Endothelial cell of umbilical vein (primary cell): ENCODE data around the gene GALT. TPM values are rescaled to one million over a fixed set of nuclear protein-coding genes. Genes with fewer than 3 reads are reported as not detected.

Source experiments
- BruUV-seq: library from RNA; stranded (reverse); fragments of 400-500 nt; replicated peaks from 2 replicates; lab custom pipeline; 2021; lab: Mats Ljungman, UMichigan
- CTCF ChIA-PET: fragments of 300-600, 350-600 bp; sonication (Branson Sonifier 250); formaldehyde crosslinking; loops from one replicate; lab custom pipeline; 2021; ENCODE audit warnings: antibody characterized with exemption, inconsistent platforms; lab: Charles Lee
- POLR2A ChIA-PET: fragments of 300-600, 350-600 bp; sonication (Branson Sonifier 250); formaldehyde crosslinking; loops from one replicate; lab custom pipeline; 2021; ENCODE audit warnings: antibody characterized with exemption, inconsistent platforms; lab: Charles Lee
- DNase-seq: peaks from one replicate; pipeline ENCODE4 v3.0.0-alpha.2; 2011; ENCODE audit warnings: low read depth, low spot score
- FAIRE-seq: peaks from 2 replicates; lab custom pipeline; 2011; peaks lifted over from hg19 to GRCh38; lab: Jason Lieb, UNC
- H2AFZ ChIP-seq: 2 replicates; pipeline ENCODE4 v1.6.0; 2012; ENCODE audit warnings: low read depth, low read length, control low read depth, inconsistent platforms
- H3K27ac ChIP-seq: 2 replicates; pipeline ENCODE4 v1.5.1; 2011; ENCODE audit warnings: low read depth, mild to moderate bottlenecking, control low read depth, low read length, moderate library complexity; ENCODE audit not compliant: insufficient read depth
- H3K27me3 ChIP-seq, 2 experiments: 2 replicates each; pipeline versions ENCODE4 v1.6.0 to v1.6.1; 2011; ENCODE audit warnings: low read length in 2 of 2, mixed read lengths in 1 of 2; ENCODE audit not compliant: control insufficient read depth in 2 of 2, insufficient read depth in 2 of 2
- H3K36me3 ChIP-seq, 2 experiments: 2 replicates in 1 of 2; 3 replicates in 1 of 2; pipeline ENCODE4 v1.5.1; 2011; ENCODE audit warnings: low read length in 2 of 2, mild to moderate bottlenecking in 1 of 2, moderate library complexity in 1 of 2; ENCODE audit not compliant: control insufficient read depth in 2 of 2, insufficient read depth in 2 of 2; ENCODE audit errors: extremely low read depth in 1 of 2
- H3K4me1 ChIP-seq: 3 replicates; pipeline ENCODE4 v1.5.1; 2011; ENCODE audit warnings: mild to moderate bottlenecking, low read length; ENCODE audit not compliant: control insufficient read depth, insufficient read depth; ENCODE audit errors: extremely low read depth
- H3K4me2 ChIP-seq: 2 replicates; pipeline ENCODE4 v1.6.1; 2011; ENCODE audit warnings: low read length, control low read depth, mixed read lengths; ENCODE audit not compliant: insufficient read depth
- H3K4me3 ChIP-seq, 3 experiments: fragments of 200-600 bp in 1 of 3; sonication (generic), shearing (Covaris generic) in 1 of 3; replicated peaks in 1 of 3; 2 replicates each; pipeline ENCODE4 v1.5.1; 2011 to 2016; ENCODE audit warnings: control low read depth in 3 of 3, low read length in 3 of 3, mild to moderate bottlenecking in 2 of 3, inconsistent platforms in 1 of 3, low read depth in 1 of 3, moderate library complexity in 1 of 3; ENCODE audit not compliant: insufficient read depth in 1 of 3
- H3K79me2 ChIP-seq: 2 replicates; pipeline ENCODE4 v1.6.0; 2012; ENCODE audit warnings: low read length, inconsistent platforms; ENCODE audit not compliant: control insufficient read depth, insufficient read depth
- H3K9ac ChIP-seq: replicated peaks from 2 replicates; pipeline ENCODE3; 2011; ENCODE audit warnings: low read length, control low read depth; ENCODE audit not compliant: insufficient read depth; ENCODE audit errors: extremely low read depth
- H3K9me1 ChIP-seq: replicated peaks from 3 replicates; pipeline ENCODE4 v1.6.0; 2011; ENCODE audit warnings: mild to moderate bottlenecking, low read length; ENCODE audit not compliant: control insufficient read depth, insufficient read depth; ENCODE audit errors: extremely low read depth
- H3K9me3 ChIP-seq: replicated peaks from 2 replicates; pipeline ENCODE4 v1.5.1; 2012; ENCODE audit warnings: low read length, inconsistent platforms; ENCODE audit not compliant: control insufficient read depth, insufficient read depth
- H4K20me1 ChIP-seq: replicated peaks from 2 replicates; pipeline ENCODE3; 2011; ENCODE audit warnings: mild to moderate bottlenecking, low read length; ENCODE audit not compliant: control insufficient read depth, insufficient read depth; ENCODE audit errors: extremely low read depth
- CTCF ChIP-seq, 2 donors: IDR thresholded peaks; 1 replicate in 1 of 2; 2 replicates in 1 of 2; pipeline ENCODE4 v1.5.1; 2011; ENCODE audit warnings: low read length in 2 of 2, mild to moderate bottlenecking in 2 of 2, moderate library complexity in 2 of 2, control low read depth in 1 of 2, inconsistent platforms in 1 of 2, low read depth in 1 of 2; ENCODE audit not compliant: insufficient read depth in 1 of 2; ENCODE audit errors: extremely low read depth in 1 of 2
- EZH2 ChIP-seq: IDR thresholded peaks from 2 replicates; pipeline ENCODE4 v1.6.1; 2012; ENCODE audit warnings: borderline replicate concordance, low read depth, mild to moderate bottlenecking, moderate library complexity, low read length, inconsistent platforms; ENCODE audit not compliant: severe bottlenecking
- FOS ChIP-seq: IDR thresholded peaks from 2 replicates; pipeline ENCODE4 v1.6.1; 2011; ENCODE audit warnings: mild to moderate bottlenecking, low read length, moderate library complexity, borderline replicate concordance; ENCODE audit not compliant: insufficient read depth
- GATA2 ChIP-seq: IDR thresholded peaks from 2 replicates; pipeline ENCODE4 v1.7.0; 2011; ENCODE audit warnings: low read depth, mild to moderate bottlenecking, moderate library complexity, mixed read lengths, low read length; ENCODE audit not compliant: insufficient read length, insufficient read depth
- JUN ChIP-seq: IDR thresholded peaks from 2 replicates; pipeline ENCODE4 v1.6.1; 2011; ENCODE audit warnings: borderline replicate concordance, low read depth; ENCODE audit not compliant: insufficient read length, insufficient read depth
- MAX ChIP-seq: IDR thresholded peaks from 2 replicates; pipeline ENCODE4 v1.6.1; 2011; ENCODE audit not compliant: insufficient read depth, insufficient read length
- MYC ChIP-seq: IDR thresholded peaks from one replicate; pipeline ENCODE4 v1.6.1; 2011; ENCODE audit warnings: mild to moderate bottlenecking, low read depth, low read length
- POLR2A ChIP-seq: IDR thresholded peaks from 2 replicates; pipeline ENCODE4 v1.6.1; 2012; ENCODE audit warnings: low read depth, mild to moderate bottlenecking, control low read depth, low read length
- POLR2AphosphoS5 ChIP-seq: IDR thresholded peaks from 2 replicates; pipeline ENCODE4 v1.6.1; 2012; ENCODE audit warnings: low read depth, mild to moderate bottlenecking, control low read depth, low read length, moderate library complexity; ENCODE audit not compliant: insufficient read depth
- dilution Hi-C: fragments of 300-500 bp; cut with MboI; formaldehyde crosslinking; loops from one replicate; pipeline ENCODE4 v1.15.0; 2019; ENCODE audit warnings: low sequenced_read_pairs; ENCODE audit not compliant: extremely low pct_ligation_motif_present
- intact Hi-C: fragments of 100-400 bp; cut with micrococcal nuclease; formaldehyde crosslinking; loops from one replicate; pipeline ENCODE4 v1.10.0; 2022
- polyA plus RNA-seq, 4 experiments: library from polyadenylated mRNA; depleted of rRNA in 3 of 4; stranded (reverse) in 3 of 4; unstranded in 1 of 4; fragments of >200 nt; gene quantifications; 2 replicates each; pipeline versions ENCODE4 v1.2.1 to v1.2.3, GENCODE V29; 2011 to 2012; ENCODE audit warnings: missing spikeins in 1 of 4
- total RNA-seq: library from RNA; stranded (reverse); gene quantifications from 2 replicates; pipeline ENCODE4 v1.2.3, GENCODE V29; 2021

The GALT gene
- total and polyA plus RNA-seq, 2 donors (not counting 3 experiments of a cell fraction or from before 2014, with no cell fraction given): 36.6 to 58.5 TPM

GRCh38 chr9:34606905-34607304 is 39.6 kb upstream of the GALT start:
- Histone ChIP-seq H3K27me3 (peaks cover 0 to 10% of the 10 kb centered on the region in 2 experiments), H3K27ac (no peak overlapping the region), H3K79me2 (peaks cover 2% of the 10 kb centered on the region), H3K4me3 (no peak overlapping the region), H4K20me1 (no peaks in the 10 kb centered on the region), H3K9me1 (no peaks in the 10 kb centered on the region), H3K9ac (no peak overlapping the region), H2AFZ (no peak overlapping the region), H3K4me2 (no peak overlapping the region), H3K9me3 (no peaks in the 10 kb centered on the region), H3K36me3 (no peaks in the 10 kb centered on the region), H3K4me1 (peaks cover 6% of the 10 kb centered on the region)
- DNase-seq: no peak
- dilution Hi-C loops: no loop called here
- POLR2A ChIA-PET: no interaction called here
- no peak for TF ChIP-seq GATA2
- no peak for TF ChIP-seq MYC
- no peak for TF ChIP-seq JUN
- no peak for TF ChIP-seq MAX
- TF ChIP-seq POLR2AphosphoS5: no peak
- no peak for TF ChIP-seq EZH2
- TF ChIP-seq CTCF (IDR thresholded peaks at IDR 0.05; ENCODE audit: extremely low read depth in 1 of 2, insufficient read depth in 1 of 2, low read depth in 1 of 2, low read length in 2 of 2): no peak
- no peak for TF ChIP-seq POLR2A
- TF ChIP-seq FOS: no peak
- BruUV-seq: no TSS peak
- CTCF ChIA-PET: interaction anchor here (3.6 to 5.8 kb wide), 5 partner anchors 14 to 203 kb away, joined by 28 to 104 read pairs (median 65); no protein-coding TSS in a partner anchor
- intact Hi-C loops: no loop called here
- FAIRE-seq: no peak
